Measurements from ENCODE around the gene TEX261.

GRCh38 chr2:70978341-70979179 lies 16.1 kb downstream of the TEX261 start, which contains the start of gene ANKRD53:
- no peak for TF ChIP-seq CTCF (IDR thresholded peaks at IDR 0.05; ENCODE audit: extremely low read depth in 1 of 2, insufficient read depth in 1 of 2, low read depth in 1 of 2, low read length in 2 of 2)
- peak; percentile 36 for TF ChIP-seq POLR2A (IDR thresholded peaks at IDR 0.05; ENCODE audit: low read depth, low read length)
- TF ChIP-seq JUN (IDR thresholded peaks at IDR 0.05; ENCODE audit: borderline replicate concordance, insufficient read depth, insufficient read length, low read depth) = no peak
- TF ChIP-seq GATA2 (IDR thresholded peaks at IDR 0.05; ENCODE audit: insufficient read depth, insufficient read length, low read depth, low read length) = no peak

Measured in endothelial cell of umbilical vein (primary cell).